ENCODE results near the gene WDFY3.

Gene WDFY3

GRCh38 chr4:84691170-84691691 lies 275.3 kb downstream of the WDFY3 start:
- peaks cover 0 to 13% (median 0%) of the 10 kb centered on the region in 4 experiments for H3K4me1 ChIP-seq (ENCODE audit: control extremely low read depth in 1 of 4, control insufficient read depth in 4 of 4, insufficient read depth in 4 of 4, low read length in 3 of 4)
- 80% methylated on average over 1 of the region's 1 CpG for WGBS (ENCODE audit: insufficient coverage)
- H3K27me3 ChIP-seq (replicated peaks in 2 of 5; ENCODE audit: control insufficient read depth in 4 of 5, insufficient read depth in 5 of 5, low read length in 4 of 5), result no peaks in the 10 kb centered on the region
- ChIA-PET POLR2A (no interaction called here), CTCF (no interaction called here)
- H3K9me3 ChIP-seq (ENCODE audit: control extremely low read depth in 1 of 5, control insufficient read depth in 4 of 5, insufficient read depth in 2 of 5, low read depth in 1 of 5, low read length in 4 of 5), result no peaks in the 10 kb centered on the region
- H3K36me3 ChIP-seq (ENCODE audit: control insufficient read depth in 4 of 4, insufficient read depth in 4 of 4, low read length in 3 of 4), result peaks cover 3 to 27% (median 6%) of the 10 kb centered on the region in 4 experiments
- H3K27ac ChIP-seq (ENCODE audit: insufficient read depth in 1 of 2, low read depth in 1 of 2, low read length in 2 of 2, poor library complexity in 1 of 2, severe bottlenecking in 2 of 2), result no peak overlapping the region
- peak in 2 of 3 donors; percentile 3 to 15 for DNase-seq
- H3K4me3 ChIP-seq (ENCODE audit: control insufficient read depth in 1 of 7, extremely low read depth in 1 of 7, insufficient read depth in 4 of 7, low read depth in 2 of 7, low read length in 6 of 7), result no peak overlapping the region

- DNase-seq, result no peak
- H3K36me3 ChIP-seq (ENCODE audit: control insufficient read depth in 4 of 4, insufficient read depth in 4 of 4, low read length in 3 of 4), result peaks cover 3 to 23% (median 6%) of the 10 kb centered on the region in 4 experiments
These were observed 276.0 kb downstream of the WDFY3 start for GRCh38 chr4:84690481-84690880.

GRCh38 chr4:84689197-84689596 lies 277.3 kb downstream of the WDFY3 start:
- ChIA-PET CTCF (interaction anchor here (1.0 kb wide), 1 partner anchor 8 kb away, joined by 4 read pairs; no protein-coding TSS in a partner anchor), POLR2A (no interaction called here)
- H3K9me3 ChIP-seq (ENCODE audit: control extremely low read depth in 1 of 5, control insufficient read depth in 4 of 5, insufficient read depth in 2 of 5, low read depth in 1 of 5, low read length in 4 of 5), result no peaks in the 10 kb centered on the region
- H3K4me1 ChIP-seq (ENCODE audit: control extremely low read depth in 1 of 4, control insufficient read depth in 4 of 4, insufficient read depth in 4 of 4, low read length in 3 of 4), result peaks cover 0 to 13% (median 0%) of the 10 kb centered on the region in 4 experiments
- no peak overlapping the region for H3K4me3 ChIP-seq (ENCODE audit: control insufficient read depth in 1 of 7, extremely low read depth in 1 of 7, insufficient read depth in 4 of 7, low read depth in 2 of 7, low read length in 6 of 7)
- DNase-seq, result no peak
- no peak overlapping the region for H3K27ac ChIP-seq (ENCODE audit: insufficient read depth in 1 of 2, low read depth in 1 of 2, low read length in 2 of 2, poor library complexity in 1 of 2, severe bottlenecking in 2 of 2)
- H3K36me3 ChIP-seq (ENCODE audit: control insufficient read depth in 4 of 4, insufficient read depth in 4 of 4, low read length in 3 of 4), result peaks cover 0 to 15% (median 3%) of the 10 kb centered on the region in 4 experiments
- H3K27me3 ChIP-seq (replicated peaks in 2 of 5; ENCODE audit: control insufficient read depth in 4 of 5, insufficient read depth in 5 of 5, low read length in 4 of 5), result no peaks in the 10 kb centered on the region

More at GRCh38 chr4:84690481-84690880, 276.0 kb downstream of the WDFY3 start:
- ChIA-PET POLR2A (no interaction called here), CTCF (no interaction called here)
- 97% methylated on average over 4 of the region's 7 CpGs for WGBS (ENCODE audit: insufficient coverage)
- Histone ChIP-seq H3K4me3 (ENCODE audit: control insufficient read depth in 1 of 7, extremely low read depth in 1 of 7, insufficient read depth in 4 of 7, low read depth in 2 of 7, low read length in 6 of 7) (no peak overlapping the region), H3K27me3 (replicated peaks in 2 of 5; ENCODE audit: control insufficient read depth in 4 of 5, insufficient read depth in 5 of 5, low read length in 4 of 5) (no peaks in the 10 kb centered on the region), H3K27ac (ENCODE audit: insufficient read depth in 1 of 2, low read depth in 1 of 2, low read length in 2 of 2, poor library complexity in 1 of 2, severe bottlenecking in 2 of 2) (no peak overlapping the region), H3K4me1 (ENCODE audit: control extremely low read depth in 1 of 4, control insufficient read depth in 4 of 4, insufficient read depth in 4 of 4, low read length in 3 of 4) (peaks cover 0 to 13% (median 0%) of the 10 kb centered on the region in 4 experiments), H3K9me3 (ENCODE audit: control extremely low read depth in 1 of 5, control insufficient read depth in 4 of 5, insufficient read depth in 2 of 5, low read depth in 1 of 5, low read length in 4 of 5) (no peaks in the 10 kb centered on the region)

GRCh38 chr4:84688605-84689004 lies 277.9 kb downstream of the WDFY3 start:
- 100% methylated on average over 5 of the region's 5 CpGs for WGBS (ENCODE audit: insufficient coverage)
- H3K27me3 ChIP-seq (replicated peaks in 2 of 5; ENCODE audit: control insufficient read depth in 4 of 5, insufficient read depth in 5 of 5, low read length in 4 of 5), result no peaks in the 10 kb centered on the region
- CTCF ChIA-PET, result no interaction called here

GRCh38 chr4:84685105-84685504 lies 281.4 kb downstream of the WDFY3 start:
- Histone ChIP-seq H3K36me3 (ENCODE audit: control insufficient read depth in 4 of 4, insufficient read depth in 4 of 4, low read length in 3 of 4) (peaks cover 2 to 25% (median 6%) of the 10 kb centered on the region in 4 experiments), H3K27ac (ENCODE audit: insufficient read depth in 1 of 2, low read depth in 1 of 2, low read length in 2 of 2, poor library complexity in 1 of 2, severe bottlenecking in 2 of 2) (no peak overlapping the region), H3K4me1 (ENCODE audit: control extremely low read depth in 1 of 4, control insufficient read depth in 4 of 4, insufficient read depth in 4 of 4, low read length in 3 of 4) (peaks cover 0 to 11% (median 4%) of the 10 kb centered on the region in 4 experiments), H3K4me3 (ENCODE audit: control insufficient read depth in 1 of 7, extremely low read depth in 1 of 7, insufficient read depth in 4 of 7, low read depth in 2 of 7, low read length in 6 of 7) (no peak overlapping the region), H3K9me3 (ENCODE audit: control extremely low read depth in 1 of 5, control insufficient read depth in 4 of 5, insufficient read depth in 2 of 5, low read depth in 1 of 5, low read length in 4 of 5) (no peaks in the 10 kb centered on the region), H3K27me3 (replicated peaks in 2 of 5; ENCODE audit: control insufficient read depth in 4 of 5, insufficient read depth in 5 of 5, low read length in 4 of 5) (no peaks in the 10 kb centered on the region)
- DNase-seq, result no peak
- POLR2A ChIA-PET, result no interaction called here
- no CpG with 5 or more reads among the region's 1 CpG for WGBS (ENCODE audit: insufficient coverage)
- CTCF ChIA-PET, result no interaction called here

More at GRCh38 chr4:84688605-84689004, 277.9 kb downstream of the WDFY3 start:
- Histone ChIP-seq H3K36me3 (ENCODE audit: control insufficient read depth in 4 of 4, insufficient read depth in 4 of 4, low read length in 3 of 4) (peaks cover 1 to 19% (median 5%) of the 10 kb centered on the region in 4 experiments), H3K27ac (ENCODE audit: insufficient read depth in 1 of 2, low read depth in 1 of 2, low read length in 2 of 2, poor library complexity in 1 of 2, severe bottlenecking in 2 of 2) (no peak overlapping the region), H3K4me3 (ENCODE audit: control insufficient read depth in 1 of 7, extremely low read depth in 1 of 7, insufficient read depth in 4 of 7, low read depth in 2 of 7, low read length in 6 of 7) (no peak overlapping the region), H3K4me1 (ENCODE audit: control extremely low read depth in 1 of 4, control insufficient read depth in 4 of 4, insufficient read depth in 4 of 4, low read length in 3 of 4) (peaks cover 0 to 13% (median 0%) of the 10 kb centered on the region in 4 experiments), H3K9me3 (ENCODE audit: control extremely low read depth in 1 of 5, control insufficient read depth in 4 of 5, insufficient read depth in 2 of 5, low read depth in 1 of 5, low read length in 4 of 5) (no peaks in the 10 kb centered on the region)
- no peak for DNase-seq
- POLR2A ChIA-PET, result no interaction called here

- Histone ChIP-seq H3K4me1 (ENCODE audit: control extremely low read depth in 1 of 4, control insufficient read depth in 4 of 4, insufficient read depth in 4 of 4, low read length in 3 of 4) (peaks cover 0 to 11% (median 4%) of the 10 kb centered on the region in 4 experiments), H3K36me3 (ENCODE audit: control insufficient read depth in 4 of 4, insufficient read depth in 4 of 4, low read length in 3 of 4) (peaks cover 2 to 25% (median 6%) of the 10 kb centered on the region in 4 experiments), H3K4me3 (ENCODE audit: control insufficient read depth in 1 of 7, extremely low read depth in 1 of 7, insufficient read depth in 4 of 7, low read depth in 2 of 7, low read length in 6 of 7) (no peak overlapping the region), H3K27ac (ENCODE audit: insufficient read depth in 1 of 2, low read depth in 1 of 2, low read length in 2 of 2, poor library complexity in 1 of 2, severe bottlenecking in 2 of 2) (no peak overlapping the region), H3K9me3 (ENCODE audit: control extremely low read depth in 1 of 5, control insufficient read depth in 4 of 5, insufficient read depth in 2 of 5, low read depth in 1 of 5, low read length in 4 of 5) (no peaks in the 10 kb centered on the region), H3K27me3 (replicated peaks in 2 of 5; ENCODE audit: control insufficient read depth in 4 of 5, insufficient read depth in 5 of 5, low read length in 4 of 5) (no peaks in the 10 kb centered on the region)
- POLR2A ChIA-PET, result no interaction called here
- CTCF ChIA-PET, result no interaction called here
- no peak for DNase-seq
- WGBS (ENCODE audit: insufficient coverage), result 100% methylated on average over 3 of the region's 3 CpGs
These were observed 282.1 kb downstream of the WDFY3 start for GRCh38 chr4:84684361-84684760.

- no peaks in the 10 kb centered on the region for H3K27me3 ChIP-seq (replicated peaks in 2 of 5; ENCODE audit: control insufficient read depth in 4 of 5, insufficient read depth in 5 of 5, low read length in 4 of 5)
- DNase-seq, result no peak
- CTCF ChIA-PET, result no interaction called here
- H3K27ac ChIP-seq (ENCODE audit: insufficient read depth in 1 of 2, low read depth in 1 of 2, low read length in 2 of 2, poor library complexity in 1 of 2, severe bottlenecking in 2 of 2), result no peak overlapping the region
- no peaks in the 10 kb centered on the region for H3K9me3 ChIP-seq (ENCODE audit: control extremely low read depth in 1 of 5, control insufficient read depth in 4 of 5, insufficient read depth in 2 of 5, low read depth in 1 of 5, low read length in 4 of 5)
- POLR2A ChIA-PET, result no interaction called here
- peaks cover 2 to 22% (median 7%) of the 10 kb centered on the region in 4 experiments for H3K36me3 ChIP-seq (ENCODE audit: control insufficient read depth in 4 of 4, insufficient read depth in 4 of 4, low read length in 3 of 4)
- 97% methylated on average over 7 of the region's 7 CpGs for WGBS (ENCODE audit: insufficient coverage)
- no peak overlapping the region for H3K4me3 ChIP-seq (ENCODE audit: control insufficient read depth in 1 of 7, extremely low read depth in 1 of 7, insufficient read depth in 4 of 7, low read depth in 2 of 7, low read length in 6 of 7)
- peaks cover 0 to 11% (median 4%) of the 10 kb centered on the region in 4 experiments for H3K4me1 ChIP-seq (ENCODE audit: control extremely low read depth in 1 of 4, control insufficient read depth in 4 of 4, insufficient read depth in 4 of 4, low read length in 3 of 4)
These were observed 283.2 kb downstream of the WDFY3 start for GRCh38 chr4:84683064-84683850.

Measured in common myeloid progenitor, CD34-positive (primary cell).